Osteocyte (in vitro differentiated cells): ENCODE results near the gene TXNRD3. TPM values are rescaled to one million over a fixed set of nuclear protein-coding genes. Genes with fewer than 3 reads are reported as not detected.

Experiments
- DNase-seq: peaks from one replicate; pipeline ENCODE4 v3.0.0; 2021; ENCODE audit warnings: mixed read lengths; ENCODE audit not compliant: unreplicated experiment; ENCODE audit errors: extremely low spot score
- H3K27ac Mint-ChIP-seq: one replicate; pipeline ENCODE4 v1.8.0; 2021; ENCODE audit warnings: mild to moderate bottlenecking, mixed read lengths; ENCODE audit not compliant: unreplicated experiment
- H3K27me3 Mint-ChIP-seq: one replicate; pipeline ENCODE4 v1.8.0; 2021; ENCODE audit warnings: mixed read lengths; ENCODE audit not compliant: unreplicated experiment
- H3K36me3 Mint-ChIP-seq: one replicate; pipeline ENCODE4 v1.8.0; 2021; ENCODE audit warnings: mixed read lengths; ENCODE audit not compliant: unreplicated experiment
- H3K4me1 Mint-ChIP-seq: one replicate; pipeline ENCODE4 v1.8.0; 2021; ENCODE audit warnings: mixed read lengths; ENCODE audit not compliant: unreplicated experiment
- H3K4me3 Mint-ChIP-seq: one replicate; pipeline ENCODE4 v1.8.0; 2021; ENCODE audit warnings: mild to moderate bottlenecking, moderate library complexity, mixed read lengths; ENCODE audit not compliant: unreplicated experiment
- H3K9me3 Mint-ChIP-seq: one replicate; pipeline ENCODE4 v1.8.0; 2021; ENCODE audit warnings: mixed read lengths; ENCODE audit not compliant: unreplicated experiment
- CTCF ChIP-seq: fragments of 200-600 bp; sonication (generic); IDR thresholded peaks from 2 replicates; pipeline ENCODE4 v1.5.0; 2021; ENCODE audit warnings: antibody characterized with exemption, mild to moderate bottlenecking, moderate library complexity
- total RNA-seq: library from RNA; stranded (reverse); gene quantifications from 2 replicates; pipeline ENCODE4 v1.2.1, GENCODE V29; 2021

Gene TXNRD3
- total RNA-seq, 1 donor from 2014 or later, result 17.6 TPM

- no peak overlapping the region for H3K27ac Mint-ChIP-seq
- no peaks in the 10 kb centered on the region for H3K36me3 Mint-ChIP-seq
- no peak for DNase-seq
- H3K4me1 Mint-ChIP-seq, result peaks cover 15% of the 10 kb centered on the region
- H3K9me3 Mint-ChIP-seq, result no peaks in the 10 kb centered on the region
- H3K4me3 Mint-ChIP-seq, result no peak overlapping the region
- peaks cover 33% of the 10 kb centered on the region for H3K27me3 Mint-ChIP-seq
- TF ChIP-seq CTCF, result no peak
These were observed 29.4 kb upstream of the TXNRD3 start for GRCh38 chr3:126684218-126684751.

GRCh38 chr3:126683069-126683468 lies 28.1 kb upstream of the TXNRD3 start:
- Mint-ChIP-seq H3K4me3 (no peak overlapping the region), H3K27me3 (peaks cover 35% of the 10 kb centered on the region), H3K36me3 (no peaks in the 10 kb centered on the region), H3K9me3 (no peaks in the 10 kb centered on the region), H3K27ac (no peak overlapping the region), H3K4me1 (peaks cover 19% of the 10 kb centered on the region)
- DNase-seq, result no peak
- TF ChIP-seq CTCF, result no peak

GRCh38 chr3:126682009-126682408 lies 27.1 kb upstream of the TXNRD3 start:
- Mint-ChIP-seq H3K4me3 (no peak overlapping the region), H3K4me1 (peaks cover 19% of the 10 kb centered on the region), H3K9me3 (no peaks in the 10 kb centered on the region), H3K27ac (no peak overlapping the region), H3K27me3 (peaks cover 39% of the 10 kb centered on the region), H3K36me3 (no peaks in the 10 kb centered on the region)
- no peak for TF ChIP-seq CTCF
- no peak for DNase-seq

GRCh38 chr3:126680667-126681055 lies 25.7 kb upstream of the TXNRD3 start:
- Mint-ChIP-seq H3K9me3 (no peaks in the 10 kb centered on the region), H3K27me3 (peaks cover 44% of the 10 kb centered on the region), H3K4me3 (no peak overlapping the region), H3K36me3 (no peaks in the 10 kb centered on the region), H3K4me1 (peaks cover 17% of the 10 kb centered on the region), H3K27ac (no peak overlapping the region)
- TF ChIP-seq CTCF, result no peak
- no peak for DNase-seq

GRCh38 chr3:126679831-126680666 lies 25.1 kb upstream of the TXNRD3 start:
- peaks cover 47% of the 10 kb centered on the region for H3K27me3 Mint-ChIP-seq
- no peak for TF ChIP-seq CTCF
- no peaks in the 10 kb centered on the region for H3K36me3 Mint-ChIP-seq
- H3K4me3 Mint-ChIP-seq, result no peak overlapping the region
- H3K27ac Mint-ChIP-seq, result no peak overlapping the region
- no peaks in the 10 kb centered on the region for H3K9me3 Mint-ChIP-seq
- peaks cover 12% of the 10 kb centered on the region for H3K4me1 Mint-ChIP-seq
- DNase-seq, result no peak
